ENCODE measurements around the gene MBD5.

DNA sequence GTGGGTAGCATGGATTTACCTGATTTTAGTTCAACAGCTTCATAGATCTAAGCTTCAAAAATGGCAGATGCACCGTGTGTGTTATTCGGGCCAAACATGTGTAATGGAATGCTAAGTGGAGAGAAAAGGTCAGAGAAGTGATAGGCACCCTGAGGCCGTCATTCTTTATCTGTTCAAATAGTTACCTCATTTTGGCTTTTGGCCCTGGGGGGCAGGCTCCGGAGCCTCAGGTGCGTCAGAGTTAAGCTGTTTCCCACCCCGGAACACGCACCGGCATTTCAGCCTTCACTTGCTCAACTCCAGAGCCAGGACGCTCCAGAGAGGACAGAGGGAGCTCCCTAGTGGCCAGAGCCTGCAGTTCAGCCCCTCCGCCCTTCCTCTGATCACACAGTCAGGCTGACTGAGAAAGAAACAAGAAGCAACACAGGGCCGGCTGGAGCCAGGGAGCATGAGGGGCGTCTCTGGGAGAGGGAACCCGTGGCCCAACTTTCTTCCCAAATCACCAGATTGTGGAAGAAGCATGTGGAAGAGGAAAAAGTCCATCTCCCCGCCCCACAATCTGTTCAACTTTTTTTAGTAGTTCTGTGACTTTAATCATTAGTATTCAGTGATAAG lies 488.5 kb downstream of the MBD5 start:
- TF ChIP-seq, protein P1, sequence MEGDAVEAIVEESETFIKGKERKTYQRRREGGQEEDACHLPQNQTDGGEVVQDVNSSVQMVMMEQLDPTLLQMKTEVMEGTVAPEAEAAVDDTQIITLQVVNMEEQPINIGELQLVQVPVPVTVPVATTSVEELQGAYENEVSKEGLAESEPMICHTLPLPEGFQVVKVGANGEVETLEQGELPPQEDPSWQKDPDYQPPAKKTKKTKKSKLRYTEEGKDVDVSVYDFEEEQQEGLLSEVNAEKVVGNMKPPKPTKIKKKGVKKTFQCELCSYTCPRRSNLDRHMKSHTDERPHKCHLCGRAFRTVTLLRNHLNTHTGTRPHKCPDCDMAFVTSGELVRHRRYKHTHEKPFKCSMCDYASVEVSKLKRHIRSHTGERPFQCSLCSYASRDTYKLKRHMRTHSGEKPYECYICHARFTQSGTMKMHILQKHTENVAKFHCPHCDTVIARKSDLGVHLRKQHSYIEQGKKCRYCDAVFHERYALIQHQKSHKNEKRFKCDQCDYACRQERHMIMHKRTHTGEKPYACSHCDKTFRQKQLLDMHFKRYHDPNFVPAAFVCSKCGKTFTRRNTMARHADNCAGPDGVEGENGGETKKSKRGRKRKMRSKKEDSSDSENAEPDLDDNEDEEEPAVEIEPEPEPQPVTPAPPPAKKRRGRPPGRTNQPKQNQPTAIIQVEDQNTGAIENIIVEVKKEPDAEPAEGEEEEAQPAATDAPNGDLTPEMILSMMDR (IDR thresholded peaks at IDR 0.05), result peak; percentile 79 to 95 (median 90)
- TF ChIP-seq POLR2A (IDR thresholded peaks at IDR 0.05), result no peak

Data from adrenal gland (tissue), 5 donors.